OCI-LY1 (cell line): ENCODE results near the gene IGF2BP3.

Experiments
- H2AFZ ChIP-seq: fragments of 200-600 bp; sonication (generic), shearing (Covaris generic); 2 replicates; pipeline ENCODE4 v1.6.0; 2014; ENCODE audit warnings: antibody characterized with exemption, mild to moderate bottlenecking, low read length
- H3F3A ChIP-seq: fragments of 200-600 bp; sonication (generic), shearing (Covaris generic); 2 replicates; pipeline ENCODE4 v1.6.0; 2014; ENCODE audit warnings: mild to moderate bottlenecking, antibody characterized with exemption, low read length, moderate library complexity; ENCODE audit not compliant: insufficient read depth
- H3K27ac ChIP-seq: fragments of 200-600 bp; sonication (generic); 2 replicates; pipeline ENCODE4 v1.5.1; 2014; ENCODE audit warnings: low read length, mixed run types, mild to moderate bottlenecking, low read depth; ENCODE audit not compliant: poor library complexity, severe bottlenecking
- H3K27me3 ChIP-seq: fragments of 200-600 bp; sonication (generic); 2 replicates; pipeline ENCODE4 v1.6.0; 2014; ENCODE audit warnings: antibody characterized with exemption, mild to moderate bottlenecking, low read length, moderate library complexity; ENCODE audit not compliant: insufficient read depth
- H3K36me3 ChIP-seq: fragments of 200-600 bp; sonication (generic); 2 replicates; pipeline ENCODE4 v1.6.1; 2014; ENCODE audit warnings: mild to moderate bottlenecking, antibody characterized with exemption, low read length, moderate library complexity, mixed read lengths; ENCODE audit not compliant: insufficient read depth
- H3K4me1 ChIP-seq: fragments of 200-600 bp; sonication (generic); 2 replicates; pipeline ENCODE4 v1.5.1; 2014; ENCODE audit warnings: mild to moderate bottlenecking, low read length, moderate library complexity; ENCODE audit not compliant: insufficient read depth, severe bottlenecking
- H3K4me2 ChIP-seq: fragments of 200-600 bp; sonication (generic), shearing (Covaris generic); 2 replicates; pipeline ENCODE4 v1.6.1; 2014; ENCODE audit warnings: low read length
- H3K4me3 ChIP-seq: fragments of 200-600 bp; sonication (generic); 2 replicates; pipeline ENCODE4 v1.5.1; 2014; ENCODE audit warnings: low read length, low read depth, mild to moderate bottlenecking, mixed read lengths; ENCODE audit not compliant: poor library complexity, severe bottlenecking
- H3K79me2 ChIP-seq: fragments of 200-600 bp; shearing (Covaris generic); 2 replicates; pipeline ENCODE4 v1.6.1; 2016; ENCODE audit warnings: mixed run types, low read length, mixed read lengths; ENCODE audit not compliant: insufficient read depth
- H3K9ac ChIP-seq: fragments of 200-600 bp; sonication (generic), shearing (Covaris generic); 2 replicates; pipeline ENCODE4 v1.6.1; 2014; ENCODE audit warnings: mild to moderate bottlenecking, low read length, mixed read lengths
- H3K9me2 ChIP-seq: fragments of 200-600 bp; sonication (generic), shearing (Covaris generic); 2 replicates; pipeline ENCODE4 v1.6.1; 2014; ENCODE audit warnings: low read depth, mild to moderate bottlenecking, low read length, mixed read lengths
- H3K9me3 ChIP-seq: fragments of 200-600 bp; shearing (Covaris generic); 2 replicates; pipeline ENCODE4 v1.6.1; 2014; ENCODE audit warnings: low read length, mixed read lengths
- H4K20me1 ChIP-seq: fragments of 200-600 bp; sonication (generic), shearing (Covaris generic); 2 replicates; pipeline ENCODE4 v1.6.0; 2016; ENCODE audit warnings: mild to moderate bottlenecking, low read length; ENCODE audit not compliant: insufficient read depth
- CTCF ChIP-seq: fragments of 200-600 bp; sonication (generic), shearing (Covaris generic); IDR thresholded peaks from 2 replicates; pipeline ENCODE4 v1.5.1; 2017; ENCODE audit warnings: mild to moderate bottlenecking, antibody characterized with exemption, low read length, moderate library complexity, mixed read lengths
- EZH2 ChIP-seq: fragments of 200-600 bp; sonication (generic), shearing (Covaris generic); IDR thresholded peaks from 2 replicates; pipeline ENCODE4 v1.8.0; 2017; ENCODE audit warnings: borderline replicate concordance, mixed run types, mild to moderate bottlenecking, antibody characterized with exemption, low read length, moderate library complexity, mixed read lengths

Gene IGF2BP3

GRCh38 chr7:23487670-23488069 lies 17.4 kb upstream of the IGF2BP3 start:
- Histone ChIP-seq H3K9ac (no peak overlapping the region), H3F3A (0 out of 2 replicates have a peak, but pooled peaks cover 6% of the 10 kb centered on the region), H3K9me2 (no peaks in the 10 kb centered on the region), H3K4me2 (no peak overlapping the region), H3K9me3 (no peaks in the 10 kb centered on the region), H3K79me2 (no peaks in the 10 kb centered on the region), H3K4me3 (no peak overlapping the region), H2AFZ (no peak overlapping the region), H3K36me3 (no peaks in the 10 kb centered on the region), H4K20me1 (no peaks in the 10 kb centered on the region), H3K4me1 (peaks cover 15% of the 10 kb centered on the region), H3K27me3 (no peaks in the 10 kb centered on the region), H3K27ac (no peak overlapping the region)
- TF ChIP-seq CTCF: no peak
- TF ChIP-seq EZH2: no peak

GRCh38 chr7:23486002-23486773 lies 15.9 kb upstream of the IGF2BP3 start:
- Histone ChIP-seq H3K4me3 (no peak overlapping the region), H3K9ac (no peak overlapping the region), H3K9me2 (no peaks in the 10 kb centered on the region), H3K79me2 (no peaks in the 10 kb centered on the region), H3K27ac (no peak overlapping the region), H3F3A (0 out of 2 replicates have a peak, but pooled peaks cover 5% of the 10 kb centered on the region), H3K27me3 (no peaks in the 10 kb centered on the region), H3K36me3 (no peaks in the 10 kb centered on the region), H4K20me1 (no peaks in the 10 kb centered on the region), H3K4me2 (no peak overlapping the region), H2AFZ (no peak overlapping the region), H3K4me1 (peaks cover 8% of the 10 kb centered on the region), H3K9me3 (no peaks in the 10 kb centered on the region)
- no peak for TF ChIP-seq CTCF
- TF ChIP-seq EZH2: no peak

GRCh38 chr7:23482686-23483085 lies 12.4 kb upstream of the IGF2BP3 start:
- Histone ChIP-seq H3K79me2 (no peaks in the 10 kb centered on the region; the same call in 1 of the 2 replicates), H4K20me1 (no peaks in the 10 kb centered on the region), H3K27me3 (no peaks in the 10 kb centered on the region), H3K4me2 (no peak overlapping the region), H2AFZ (no peak overlapping the region), H3K9ac (no peak overlapping the region), H3K36me3 (no peaks in the 10 kb centered on the region), H3K4me3 (no peak overlapping the region), H3F3A (0 out of 2 replicates have a peak, but pooled peaks cover 14% of the 10 kb centered on the region), H3K9me2 (no peaks in the 10 kb centered on the region), H3K27ac (no peak overlapping the region), H3K4me1 (peaks cover 13% of the 10 kb centered on the region), H3K9me3 (no peaks in the 10 kb centered on the region)
- no peak for TF ChIP-seq CTCF
